ENCODE data around the gene CDC6.

The CDC6 gene

DNA sequence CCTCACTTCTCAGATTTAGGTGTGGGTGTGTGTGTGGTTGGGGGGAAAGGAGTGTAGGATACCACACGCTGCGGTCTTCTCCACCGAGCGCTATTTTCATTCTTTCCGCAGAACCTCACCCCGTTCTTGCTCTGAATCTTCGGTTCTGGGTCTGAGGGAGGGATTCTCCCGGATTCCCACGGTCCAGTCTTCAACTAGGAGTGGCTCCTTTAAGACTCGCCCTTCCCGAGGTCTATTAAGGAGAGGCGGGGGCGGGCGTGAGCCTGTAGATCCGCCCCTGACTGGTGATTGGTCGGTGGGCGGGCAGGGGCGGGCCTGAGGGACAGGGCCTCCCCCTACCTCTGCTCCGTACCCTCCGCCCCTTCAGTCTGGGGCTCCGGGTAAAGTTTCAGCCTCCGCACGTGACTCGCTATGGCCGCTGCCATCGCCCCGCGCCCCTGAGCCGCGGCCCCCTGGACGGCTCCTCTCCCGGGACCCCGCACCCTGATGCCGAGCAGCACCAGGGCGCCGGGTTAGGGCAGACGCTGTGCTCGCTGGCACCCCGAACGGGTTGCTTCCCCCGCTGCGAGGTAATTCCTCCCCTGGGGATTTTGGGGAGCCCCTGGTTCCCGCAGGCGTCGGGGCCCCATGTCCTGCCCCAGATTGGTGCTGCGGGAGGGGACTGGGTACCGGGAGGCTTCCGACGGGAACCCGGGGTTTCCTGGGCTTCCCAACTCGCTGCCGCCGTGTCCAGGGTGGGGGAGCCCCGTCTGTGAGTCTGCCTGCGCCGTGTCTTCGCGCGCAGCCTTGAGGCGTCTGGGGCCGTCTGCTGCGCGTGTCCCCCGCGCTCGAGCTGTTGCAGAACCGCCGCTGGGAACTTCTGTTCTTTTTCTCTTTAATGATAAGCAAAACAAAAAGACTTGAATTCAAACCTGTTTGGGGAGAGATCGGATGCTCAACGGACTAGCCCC is 30.5 kb downstream of the CDC6 start:
- peak overlapping the region; percentile 84 for H3K27ac ChIP-seq
- TF ChIP-seq, protein P1, sequence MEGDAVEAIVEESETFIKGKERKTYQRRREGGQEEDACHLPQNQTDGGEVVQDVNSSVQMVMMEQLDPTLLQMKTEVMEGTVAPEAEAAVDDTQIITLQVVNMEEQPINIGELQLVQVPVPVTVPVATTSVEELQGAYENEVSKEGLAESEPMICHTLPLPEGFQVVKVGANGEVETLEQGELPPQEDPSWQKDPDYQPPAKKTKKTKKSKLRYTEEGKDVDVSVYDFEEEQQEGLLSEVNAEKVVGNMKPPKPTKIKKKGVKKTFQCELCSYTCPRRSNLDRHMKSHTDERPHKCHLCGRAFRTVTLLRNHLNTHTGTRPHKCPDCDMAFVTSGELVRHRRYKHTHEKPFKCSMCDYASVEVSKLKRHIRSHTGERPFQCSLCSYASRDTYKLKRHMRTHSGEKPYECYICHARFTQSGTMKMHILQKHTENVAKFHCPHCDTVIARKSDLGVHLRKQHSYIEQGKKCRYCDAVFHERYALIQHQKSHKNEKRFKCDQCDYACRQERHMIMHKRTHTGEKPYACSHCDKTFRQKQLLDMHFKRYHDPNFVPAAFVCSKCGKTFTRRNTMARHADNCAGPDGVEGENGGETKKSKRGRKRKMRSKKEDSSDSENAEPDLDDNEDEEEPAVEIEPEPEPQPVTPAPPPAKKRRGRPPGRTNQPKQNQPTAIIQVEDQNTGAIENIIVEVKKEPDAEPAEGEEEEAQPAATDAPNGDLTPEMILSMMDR (conservative IDR thresholded peaks at IDR 0.05) = no peak
- TF ChIP-seq ZFX (IDR thresholded peaks at IDR 0.05) = no peak

DNA sequence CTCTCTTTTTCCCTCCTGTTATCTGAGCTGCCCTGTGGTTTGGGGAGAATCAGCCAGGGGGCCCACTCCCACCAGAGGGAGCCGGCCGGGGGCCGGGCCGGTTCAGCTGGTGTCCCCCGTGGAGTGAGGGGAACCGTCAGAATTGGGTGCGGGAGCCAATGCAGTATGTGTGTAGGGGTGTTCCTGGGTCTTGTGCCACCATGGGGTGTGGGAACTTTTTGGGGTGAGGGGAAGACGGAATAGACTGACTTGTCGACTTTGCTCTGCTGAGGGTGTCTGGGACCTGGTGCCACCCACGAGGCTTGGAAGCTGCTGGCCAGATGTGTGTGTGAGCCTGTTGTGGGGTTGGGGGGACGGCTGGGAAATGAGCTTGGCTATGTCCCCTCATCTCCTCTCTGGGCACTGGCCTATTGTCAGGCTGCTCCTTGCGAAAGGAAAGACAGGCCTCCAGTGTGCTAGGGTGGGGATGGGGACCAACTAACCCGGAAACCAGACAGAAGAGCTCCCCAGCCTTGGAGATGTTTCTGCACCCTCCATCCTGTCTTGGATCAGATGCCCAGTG is 31.2 kb downstream of the CDC6 start:
- TF ChIP-seq, protein P1 (conservative IDR thresholded peaks at IDR 0.05) = no peak
- no peak for TF ChIP-seq ZFX (IDR thresholded peaks at IDR 0.05)
- peak overlapping the region; percentile 84 for H3K27ac ChIP-seq

DNA sequence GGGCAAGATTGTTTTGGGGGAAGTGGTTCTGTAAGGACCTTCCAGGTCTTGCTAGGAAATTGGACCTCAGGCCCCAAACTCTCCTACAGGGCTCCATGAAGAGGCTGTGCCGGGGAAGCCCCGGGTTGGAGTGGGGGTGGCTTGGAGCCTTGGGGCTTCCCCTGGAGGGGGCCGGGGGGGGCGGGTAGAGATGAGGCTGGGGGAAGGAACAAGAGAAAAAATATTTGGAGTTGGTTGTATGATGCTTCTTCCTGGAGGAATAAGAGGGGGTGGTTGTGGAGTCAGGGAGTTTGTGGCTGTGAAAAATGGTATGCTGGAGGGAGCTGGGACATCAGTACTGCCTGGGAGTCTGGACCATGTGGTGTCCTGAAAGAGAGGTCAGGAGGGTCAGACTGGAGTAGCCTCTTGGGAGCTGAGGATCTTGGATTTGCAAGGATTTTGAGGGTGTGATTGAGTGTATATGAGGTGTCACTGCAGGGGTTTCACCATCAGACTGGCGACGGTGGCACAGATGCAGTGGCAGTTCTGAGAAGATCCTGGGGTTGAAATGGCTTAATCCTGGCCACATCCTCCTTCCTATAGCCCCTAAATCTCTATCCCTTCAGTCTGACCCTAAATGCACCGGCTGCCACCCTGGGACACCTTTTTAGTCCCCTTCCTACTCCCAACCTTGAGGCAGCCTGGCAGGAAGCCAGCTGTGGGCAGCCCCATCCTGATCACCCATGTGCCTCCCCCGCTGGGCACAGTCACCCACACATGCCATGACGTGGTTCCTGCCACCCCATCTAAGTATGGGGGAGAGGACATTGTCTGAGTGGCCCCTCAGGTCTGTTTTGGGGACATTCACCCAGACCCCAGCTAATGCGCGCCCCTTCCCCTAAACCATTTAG is 32.2 kb downstream of the CDC6 start:
- TF ChIP-seq ZFX (IDR thresholded peaks at IDR 0.05) = no peak
- TF ChIP-seq, protein P1 (conservative IDR thresholded peaks at IDR 0.05) = no peak
- no peak overlapping the region for H3K27ac ChIP-seq

DNA sequence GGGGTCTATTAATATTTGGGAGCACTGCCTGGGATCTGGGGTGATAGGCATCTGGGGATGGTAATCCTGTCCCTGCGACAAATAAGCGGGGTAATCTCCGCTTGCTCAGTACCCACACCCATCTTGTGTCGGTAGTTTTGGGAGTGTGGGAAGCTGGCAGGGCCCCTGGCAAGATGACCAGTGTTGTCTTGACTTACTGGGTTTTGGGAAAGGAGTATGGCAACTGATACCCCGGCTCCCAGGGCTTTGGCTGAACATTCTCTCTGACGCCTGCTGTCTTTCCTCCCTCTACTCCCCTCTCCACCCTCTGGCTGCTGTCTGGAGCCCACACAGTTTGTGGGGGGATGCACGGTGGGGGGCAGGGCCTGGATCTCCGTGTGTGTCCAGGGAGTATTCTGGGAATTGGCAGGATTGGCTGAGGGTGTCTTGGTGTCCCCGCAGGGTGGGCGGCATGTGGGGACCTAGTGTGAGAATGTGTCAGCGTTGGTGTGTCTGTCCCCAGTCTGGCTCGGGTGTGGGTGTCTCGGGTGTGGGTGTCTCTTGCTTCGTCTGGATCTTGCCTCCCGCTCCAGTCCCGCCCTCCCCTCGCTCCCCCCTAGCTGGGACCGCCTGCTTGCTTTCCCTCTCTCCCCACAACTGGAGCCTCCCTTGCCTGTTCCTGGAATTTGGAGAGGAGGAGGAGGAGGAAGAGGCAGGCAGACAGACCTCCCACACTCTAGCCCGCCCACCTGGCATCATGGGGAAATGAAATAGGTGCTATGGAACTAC is 33.3 kb downstream of the CDC6 start:
- no peak overlapping the region for H3K27ac ChIP-seq
- TF ChIP-seq ZFX (IDR thresholded peaks at IDR 0.05) = no peak
- TF ChIP-seq, protein P1 (conservative IDR thresholded peaks at IDR 0.05) = no peak

DNA sequence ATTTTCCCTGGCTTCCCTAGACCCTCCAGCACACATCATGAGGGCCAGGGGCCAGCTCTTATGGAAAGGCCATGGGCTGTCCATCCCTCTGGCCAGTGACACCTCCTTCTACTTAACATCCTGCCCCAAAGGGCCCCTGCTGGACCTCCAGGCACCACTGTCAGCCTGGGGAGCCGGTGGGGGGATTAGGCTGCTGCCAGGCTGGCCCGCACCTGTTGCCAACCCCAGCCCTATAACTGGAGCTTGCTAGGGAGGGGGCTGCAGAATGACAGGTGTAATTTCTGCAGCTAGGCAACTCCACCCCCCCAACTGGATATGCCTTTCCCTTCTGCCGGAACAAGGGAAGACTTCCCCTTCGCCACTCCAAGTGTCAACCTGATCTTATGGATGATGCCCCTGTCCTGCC is 33.8 kb downstream of the CDC6 start:
- no peak overlapping the region for H3K27ac ChIP-seq
- TF ChIP-seq, protein P1 (conservative IDR thresholded peaks at IDR 0.05) = no peak
- TF ChIP-seq ZFX (IDR thresholded peaks at IDR 0.05) = no peak

DNA sequence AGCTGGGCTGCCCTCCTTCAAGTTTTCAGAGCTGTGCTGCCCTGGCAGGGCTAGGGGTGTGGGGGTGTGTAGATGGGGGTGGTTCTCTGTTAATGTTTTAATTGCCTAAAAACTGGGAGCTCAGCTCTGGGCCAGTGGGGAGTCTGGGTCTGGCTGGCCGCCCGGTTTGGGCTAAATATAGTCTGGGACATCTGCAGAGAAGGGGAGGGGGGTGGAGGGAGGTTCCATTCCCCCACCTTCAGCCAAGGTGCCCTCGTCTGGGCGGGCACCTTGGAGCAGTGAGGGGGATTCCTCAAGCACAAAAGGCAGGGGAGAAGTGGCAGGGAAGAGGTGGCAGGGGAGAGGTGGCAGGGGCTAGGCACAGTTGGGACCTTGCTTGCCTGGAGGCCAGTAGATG is 34.3 kb downstream of the CDC6 start:
- no peak overlapping the region for H3K27ac ChIP-seq
- TF ChIP-seq, protein P1 (conservative IDR thresholded peaks at IDR 0.05) = no peak
- no peak for TF ChIP-seq ZFX (IDR thresholded peaks at IDR 0.05)
